ENCODE measurements around the gene TCERG1L.

DNA sequence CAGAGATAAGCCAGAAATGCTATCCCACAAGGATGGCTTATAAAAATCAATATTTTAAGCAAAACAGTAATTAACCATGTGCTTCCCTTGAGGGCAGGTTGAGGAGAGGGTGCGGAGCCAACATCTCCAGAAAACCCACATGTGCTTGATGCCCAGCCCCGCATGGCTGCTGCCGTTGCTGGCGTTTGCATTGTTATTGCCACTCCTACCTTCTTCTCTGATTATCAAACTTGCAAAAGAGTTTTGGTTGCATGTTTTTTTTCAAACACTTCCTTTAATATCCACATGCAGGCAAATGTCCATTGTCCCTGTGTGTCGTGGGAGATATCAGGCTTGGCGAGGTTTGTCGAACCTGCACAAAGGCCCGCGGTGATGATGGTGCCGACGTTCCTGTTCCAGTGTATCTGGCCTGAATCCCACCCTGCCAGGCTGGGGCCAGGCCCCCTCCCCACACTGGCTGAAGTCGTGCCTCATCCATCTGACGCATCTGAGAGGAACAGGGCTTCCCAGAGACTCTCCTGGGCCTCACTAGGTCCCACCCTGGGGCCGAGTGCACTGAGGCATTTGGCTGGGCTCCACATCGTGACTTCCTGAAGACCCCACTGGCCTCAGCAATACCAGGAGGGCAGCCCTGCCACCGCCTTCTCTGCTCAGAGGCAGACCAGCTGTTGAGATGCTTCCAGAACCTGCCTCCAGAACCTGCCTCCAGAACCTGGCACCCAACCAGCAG, 40.9 kb downstream of the TCERG1L start:
- TF ChIP-seq, protein P1, sequence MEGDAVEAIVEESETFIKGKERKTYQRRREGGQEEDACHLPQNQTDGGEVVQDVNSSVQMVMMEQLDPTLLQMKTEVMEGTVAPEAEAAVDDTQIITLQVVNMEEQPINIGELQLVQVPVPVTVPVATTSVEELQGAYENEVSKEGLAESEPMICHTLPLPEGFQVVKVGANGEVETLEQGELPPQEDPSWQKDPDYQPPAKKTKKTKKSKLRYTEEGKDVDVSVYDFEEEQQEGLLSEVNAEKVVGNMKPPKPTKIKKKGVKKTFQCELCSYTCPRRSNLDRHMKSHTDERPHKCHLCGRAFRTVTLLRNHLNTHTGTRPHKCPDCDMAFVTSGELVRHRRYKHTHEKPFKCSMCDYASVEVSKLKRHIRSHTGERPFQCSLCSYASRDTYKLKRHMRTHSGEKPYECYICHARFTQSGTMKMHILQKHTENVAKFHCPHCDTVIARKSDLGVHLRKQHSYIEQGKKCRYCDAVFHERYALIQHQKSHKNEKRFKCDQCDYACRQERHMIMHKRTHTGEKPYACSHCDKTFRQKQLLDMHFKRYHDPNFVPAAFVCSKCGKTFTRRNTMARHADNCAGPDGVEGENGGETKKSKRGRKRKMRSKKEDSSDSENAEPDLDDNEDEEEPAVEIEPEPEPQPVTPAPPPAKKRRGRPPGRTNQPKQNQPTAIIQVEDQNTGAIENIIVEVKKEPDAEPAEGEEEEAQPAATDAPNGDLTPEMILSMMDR (IDR thresholded peaks at IDR 0.05; ENCODE audit: poor library complexity, severe bottlenecking), result no peak
- TF ChIP-seq, protein P2, sequence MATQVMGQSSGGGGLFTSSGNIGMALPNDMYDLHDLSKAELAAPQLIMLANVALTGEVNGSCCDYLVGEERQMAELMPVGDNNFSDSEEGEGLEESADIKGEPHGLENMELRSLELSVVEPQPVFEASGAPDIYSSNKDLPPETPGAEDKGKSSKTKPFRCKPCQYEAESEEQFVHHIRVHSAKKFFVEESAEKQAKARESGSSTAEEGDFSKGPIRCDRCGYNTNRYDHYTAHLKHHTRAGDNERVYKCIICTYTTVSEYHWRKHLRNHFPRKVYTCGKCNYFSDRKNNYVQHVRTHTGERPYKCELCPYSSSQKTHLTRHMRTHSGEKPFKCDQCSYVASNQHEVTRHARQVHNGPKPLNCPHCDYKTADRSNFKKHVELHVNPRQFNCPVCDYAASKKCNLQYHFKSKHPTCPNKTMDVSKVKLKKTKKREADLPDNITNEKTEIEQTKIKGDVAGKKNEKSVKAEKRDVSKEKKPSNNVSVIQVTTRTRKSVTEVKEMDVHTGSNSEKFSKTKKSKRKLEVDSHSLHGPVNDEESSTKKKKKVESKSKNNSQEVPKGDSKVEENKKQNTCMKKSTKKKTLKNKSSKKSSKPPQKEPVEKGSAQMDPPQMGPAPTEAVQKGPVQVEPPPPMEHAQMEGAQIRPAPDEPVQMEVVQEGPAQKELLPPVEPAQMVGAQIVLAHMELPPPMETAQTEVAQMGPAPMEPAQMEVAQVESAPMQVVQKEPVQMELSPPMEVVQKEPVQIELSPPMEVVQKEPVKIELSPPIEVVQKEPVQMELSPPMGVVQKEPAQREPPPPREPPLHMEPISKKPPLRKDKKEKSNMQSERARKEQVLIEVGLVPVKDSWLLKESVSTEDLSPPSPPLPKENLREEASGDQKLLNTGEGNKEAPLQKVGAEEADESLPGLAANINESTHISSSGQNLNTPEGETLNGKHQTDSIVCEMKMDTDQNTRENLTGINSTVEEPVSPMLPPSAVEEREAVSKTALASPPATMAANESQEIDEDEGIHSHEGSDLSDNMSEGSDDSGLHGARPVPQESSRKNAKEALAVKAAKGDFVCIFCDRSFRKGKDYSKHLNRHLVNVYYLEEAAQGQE (IDR thresholded peaks at IDR 0.05; ENCODE audit: borderline replicate concordance), result no peak
- TF ChIP-seq EZH2 (IDR thresholded peaks at IDR 0.05; ENCODE audit: borderline replicate concordance, insufficient read depth, low read length, poor library complexity, severe bottlenecking) (no peak), POLR2AphosphoS5 (IDR thresholded peaks at IDR 0.05) (no peak), EP300 (conservative IDR thresholded peaks at IDR 0.05; ENCODE audit: poor library complexity, severe bottlenecking) (no peak), SMC3 (conservative IDR thresholded peaks at IDR 0.05; ENCODE audit: poor library complexity) (no peak), RAD21 (conservative IDR thresholded peaks at IDR 0.05) (no peak)
